ENCODE measurements around the gene CTF1.
"Not testable (repeated sequence)": the region's sequence is repeated elsewhere in the genome, so short reads cannot be mapped to it uniquely, and the experiment has no call there.

The CTF1 gene, protein sequence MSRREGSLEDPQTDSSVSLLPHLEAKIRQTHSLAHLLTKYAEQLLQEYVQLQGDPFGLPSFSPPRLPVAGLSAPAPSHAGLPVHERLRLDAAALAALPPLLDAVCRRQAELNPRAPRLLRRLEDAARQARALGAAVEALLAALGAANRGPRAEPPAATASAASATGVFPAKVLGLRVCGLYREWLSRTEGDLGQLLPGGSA

DNA sequence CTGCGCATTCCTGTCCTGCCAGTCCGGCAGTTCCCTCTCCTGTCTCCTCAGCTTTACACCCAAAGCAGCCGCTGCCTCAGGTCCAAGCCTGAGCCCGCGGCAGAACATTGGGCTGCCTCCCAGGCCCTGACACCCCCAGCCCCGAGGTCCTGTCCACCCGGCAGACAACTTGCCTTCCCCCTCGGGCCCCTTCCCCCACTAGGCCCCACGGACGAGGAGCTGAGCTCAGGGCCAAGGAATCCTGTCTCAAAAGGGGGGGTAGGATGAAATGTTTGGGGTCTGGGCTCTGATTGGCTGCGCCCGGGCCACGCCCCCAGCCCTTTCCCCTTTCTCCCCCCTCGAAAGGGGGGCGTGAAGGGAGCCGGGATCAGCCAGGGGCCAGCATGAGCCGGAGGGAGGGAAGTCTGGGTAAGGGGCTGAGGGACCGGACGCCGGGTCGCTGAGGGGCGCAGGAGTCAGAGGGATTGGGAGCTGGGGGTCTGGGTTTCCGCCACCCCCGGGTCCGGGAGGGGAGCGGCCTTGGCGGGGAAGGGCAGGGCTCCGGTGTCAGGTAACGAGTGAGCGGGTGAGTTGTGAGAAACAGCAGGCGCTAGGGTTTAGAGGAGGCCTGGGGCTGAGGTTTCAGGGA lies at the start of gene CTF1:
Gene CTF1, plus strand, starts transcription at position 354 of the 628 bp plus-strand sequence. Its CDS starts 30 bp downstream, at position 384.
- no peak for DNase-seq

DNA sequence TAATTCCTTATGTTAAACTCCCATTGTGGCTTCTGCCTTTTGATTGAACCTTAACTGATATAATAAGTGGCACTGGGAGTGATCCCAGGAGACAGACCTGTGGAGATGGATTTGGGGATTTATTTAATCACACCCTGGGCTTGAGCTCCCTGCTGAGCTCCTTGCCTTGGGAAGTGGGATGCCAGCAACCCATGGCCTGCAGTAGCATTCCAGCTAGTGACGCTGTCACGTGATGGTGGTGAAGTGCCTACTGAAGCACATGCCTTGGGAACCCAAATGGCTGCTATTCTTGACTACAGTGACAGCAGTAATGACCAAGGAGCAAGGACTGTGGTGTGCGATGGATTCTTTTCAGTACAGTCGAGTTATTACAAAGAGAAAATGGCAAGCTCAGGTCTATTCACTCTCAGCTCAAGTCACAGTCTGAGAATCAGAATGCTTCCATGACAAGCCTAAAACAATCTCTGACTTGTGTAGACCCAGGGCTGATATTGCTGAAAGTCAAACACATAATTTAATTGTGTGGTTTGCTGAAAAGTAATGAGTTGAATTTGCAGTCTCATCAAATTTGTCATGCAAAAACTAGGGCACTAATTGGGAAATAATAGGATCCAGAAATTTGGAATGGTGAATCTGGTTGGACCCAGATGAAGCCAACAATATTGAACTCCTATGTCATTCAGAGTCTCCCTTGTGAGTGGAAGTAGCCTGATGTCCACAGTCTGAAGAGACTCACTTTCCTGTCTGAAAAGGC lies 49.6 kb upstream of the CTF1 start:
- no peak for DNase-seq

DNA sequence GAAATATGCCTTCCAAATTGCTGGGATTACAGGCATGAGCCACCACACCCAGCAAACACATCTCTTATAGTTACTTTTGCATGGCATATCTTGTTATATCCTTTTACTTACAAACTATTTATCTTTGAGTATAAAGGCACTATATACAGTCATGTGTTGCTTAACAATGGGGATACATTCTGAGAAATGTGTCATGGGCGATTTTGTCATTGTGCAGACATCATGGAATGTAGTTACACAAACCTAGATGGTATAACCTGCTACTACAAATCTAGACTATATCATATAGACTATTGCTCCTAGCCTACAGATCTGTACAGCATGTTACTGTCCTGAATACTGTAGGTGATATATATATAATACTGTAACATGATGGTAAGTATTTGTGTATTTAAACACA lies 46.2 kb upstream of the CTF1 start:
- no peak for DNase-seq

DNA sequence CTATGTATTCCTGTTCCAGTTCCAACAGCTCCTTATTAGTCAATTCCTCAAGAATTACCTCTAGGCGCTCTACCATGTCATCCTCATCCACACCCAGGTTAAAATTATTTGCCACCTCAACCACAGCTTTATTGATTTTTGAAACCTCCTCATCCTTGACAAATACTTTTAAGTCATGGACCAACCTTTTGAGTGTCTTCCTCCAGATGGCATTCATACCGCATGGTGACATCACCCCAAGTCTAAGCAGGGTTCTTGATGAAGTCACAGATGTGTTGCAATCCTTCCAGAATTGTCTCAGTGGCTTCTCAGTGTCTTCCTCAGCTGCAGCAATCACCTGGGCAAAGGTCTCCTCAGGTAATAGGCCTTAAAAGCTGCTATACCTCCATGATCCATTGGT lies 42.7 kb upstream of the CTF1 start:
- DNase-seq: no peak

DNA sequence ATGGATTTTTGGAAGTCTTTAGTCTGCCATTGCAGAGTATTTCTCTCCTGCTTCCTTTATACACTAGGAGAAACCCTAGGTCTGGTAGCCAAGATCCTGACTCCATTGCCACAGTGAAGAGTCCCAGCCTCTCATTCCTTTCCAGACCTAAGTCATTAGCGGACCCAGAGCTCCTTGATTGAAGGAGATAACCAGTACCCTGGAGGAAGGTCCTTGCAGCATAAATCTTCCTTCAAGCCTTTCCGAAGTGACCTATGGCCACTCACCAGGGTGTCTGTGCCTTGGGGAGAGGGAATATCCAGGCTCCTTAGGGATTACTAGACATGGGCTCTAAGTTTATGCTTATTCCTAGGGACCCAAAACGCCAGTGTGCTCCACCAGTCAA lies 38.3 kb upstream of the CTF1 start:
- no peak for DNase-seq

DNA sequence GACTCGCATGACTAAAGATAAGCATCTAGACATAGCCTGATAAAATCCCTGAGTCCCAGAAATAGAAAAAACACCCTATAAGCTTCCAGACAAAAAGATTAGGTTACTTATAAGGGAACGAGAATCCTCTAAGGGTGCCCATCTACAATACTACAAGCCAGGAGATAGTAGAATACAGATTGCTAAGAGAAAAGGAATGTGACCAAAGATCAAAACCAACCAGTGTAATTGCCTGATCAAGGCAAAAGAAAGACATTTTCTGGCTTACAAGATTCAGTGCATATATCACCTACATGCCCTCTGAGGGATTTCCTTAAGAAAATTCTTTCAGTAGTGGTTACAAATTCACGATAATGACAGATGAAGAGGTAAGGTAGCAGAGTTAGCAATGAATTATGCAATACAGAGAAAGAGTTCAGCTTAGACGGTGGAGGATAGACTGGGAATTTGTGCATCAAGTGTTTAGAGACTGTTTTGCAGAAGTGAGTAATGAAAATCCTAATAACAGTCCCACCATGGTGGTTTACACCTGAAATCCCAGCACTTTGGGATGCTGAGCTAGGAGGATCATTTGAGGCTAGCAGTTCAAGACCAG lies 37.5 kb upstream of the CTF1 start:
- DNase-seq: no peak

DNA sequence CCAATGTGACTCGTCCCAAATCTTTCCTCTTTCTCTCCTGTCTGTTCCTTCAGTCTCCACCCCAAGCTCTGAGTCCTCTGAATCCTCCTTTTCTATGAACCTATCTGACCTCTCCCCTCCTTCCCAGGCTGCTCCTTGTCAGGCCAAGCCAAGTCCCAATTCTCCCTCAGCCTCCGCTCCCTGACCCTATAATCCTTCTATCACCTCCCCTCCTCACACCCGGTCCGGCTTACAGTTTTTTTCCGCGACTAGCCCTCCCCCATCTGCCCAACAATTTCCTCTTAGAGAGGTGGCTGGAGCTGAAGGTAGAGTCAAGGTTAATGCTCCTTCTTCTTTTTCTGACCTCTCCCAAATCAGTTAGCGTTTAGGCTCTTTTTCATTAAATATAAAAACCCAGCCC lies 35.7 kb upstream of the CTF1 start:
- not testable (repeated sequence) for DNase-seq

DNA sequence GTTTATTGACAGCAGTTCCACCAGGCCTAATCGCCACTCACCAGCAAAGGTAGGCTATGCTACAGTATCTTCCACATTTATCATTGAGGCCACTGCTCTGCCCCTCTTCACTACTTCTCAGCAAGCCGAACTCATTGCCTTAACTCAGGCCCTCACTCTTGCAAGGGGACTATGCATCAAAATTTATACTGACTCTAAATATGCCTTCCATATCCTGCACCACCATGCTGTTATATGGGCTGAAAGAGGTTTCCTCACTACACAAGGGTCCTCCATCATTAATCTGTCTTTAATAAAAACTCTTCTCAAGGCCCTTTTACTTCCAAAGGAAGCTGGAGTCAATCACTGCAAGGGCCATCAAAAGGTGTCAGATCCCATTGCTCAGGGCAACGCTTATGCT lies 33.2 kb upstream of the CTF1 start:
- DNase-seq: not testable (repeated sequence)

DNA sequence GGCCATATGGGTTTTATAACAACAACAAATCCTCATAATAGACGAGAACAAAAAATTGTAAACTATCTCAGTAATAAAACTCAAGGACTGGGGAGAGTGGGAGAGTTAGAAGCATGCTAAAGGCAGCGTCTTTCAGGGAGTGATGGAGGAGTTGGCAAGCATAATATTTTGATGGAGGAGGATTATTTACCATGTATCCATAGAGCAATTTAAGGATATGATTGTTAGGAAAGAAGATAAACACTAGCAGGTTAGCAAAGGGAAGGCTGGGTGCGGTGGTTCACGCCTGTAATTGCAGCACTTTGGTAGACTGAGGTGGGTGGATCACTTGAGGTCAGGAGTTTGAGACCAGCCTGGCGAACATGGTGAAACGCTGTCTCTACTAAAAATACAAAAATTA lies 30.4 kb upstream of the CTF1 start:
- no peak for DNase-seq

DNA sequence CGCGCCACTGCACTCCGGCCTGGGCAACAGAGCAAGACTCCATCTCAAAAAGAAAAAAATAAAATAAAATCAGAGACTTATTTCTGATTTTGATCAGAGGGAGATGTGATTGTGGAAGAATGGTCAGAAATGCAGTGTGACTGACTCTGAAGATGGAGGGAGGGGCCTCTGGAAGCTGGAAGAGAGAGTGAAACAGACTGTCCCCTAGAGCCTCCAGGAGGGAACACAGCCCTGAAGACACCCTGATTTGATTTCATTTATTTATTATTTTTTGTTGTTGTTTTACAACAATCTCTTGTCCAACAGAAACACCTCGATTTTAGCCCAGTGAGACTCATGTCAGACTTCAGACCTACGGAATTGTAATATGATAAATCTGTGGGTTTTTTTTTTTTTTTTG lies 28.7 kb upstream of the CTF1 start:
- no peak for DNase-seq

DNA sequence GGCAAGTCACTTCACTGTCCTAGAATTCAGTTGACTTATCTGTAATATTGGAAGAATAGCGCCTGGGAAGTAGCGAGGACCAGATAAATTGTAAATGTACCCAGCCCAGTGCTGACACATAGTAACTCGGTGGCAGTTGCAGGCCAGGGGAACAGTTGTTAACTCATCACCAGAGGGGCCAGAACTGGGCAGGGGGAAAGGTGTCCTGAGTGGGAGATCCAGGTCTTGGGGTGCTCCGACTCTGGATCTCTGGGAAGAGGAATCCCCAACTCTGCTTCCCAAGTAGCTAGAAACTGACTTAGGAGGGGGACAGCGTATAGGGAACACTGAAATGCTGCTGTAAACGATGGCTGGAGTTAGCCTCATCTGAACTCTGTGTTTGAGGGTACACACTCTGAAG lies 25.5 kb upstream of the CTF1 start:
- DNase-seq: no peak

DNA sequence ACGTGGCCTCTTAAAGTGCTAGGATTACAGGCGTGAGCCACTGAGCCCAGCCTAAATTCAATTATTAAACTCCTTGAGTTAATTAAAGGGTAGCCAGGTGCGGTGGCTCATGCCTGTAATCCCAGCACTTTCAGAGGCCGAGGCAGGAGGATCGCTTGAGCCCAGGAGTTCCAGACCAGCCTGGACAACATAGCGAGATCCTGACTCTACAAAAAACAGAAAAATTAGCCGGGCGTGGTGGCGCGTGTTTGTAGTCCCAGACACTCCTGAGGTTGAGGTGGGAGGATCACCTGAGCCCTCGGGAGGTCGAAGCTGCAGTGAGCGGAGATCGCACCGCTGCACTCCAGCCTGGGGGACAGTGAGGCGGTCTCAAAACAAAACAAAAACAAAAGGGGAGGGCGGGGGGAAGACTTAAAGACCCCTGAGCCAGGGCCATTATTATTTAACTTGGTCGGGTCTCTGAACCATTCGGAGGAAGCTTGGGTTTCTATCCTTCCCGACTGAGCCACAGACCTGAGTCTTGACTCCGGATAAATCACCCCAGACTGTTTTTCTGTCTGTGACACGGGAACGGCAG lies 22.1 kb upstream of the CTF1 start:
- DNase-seq: no peak

DNA sequence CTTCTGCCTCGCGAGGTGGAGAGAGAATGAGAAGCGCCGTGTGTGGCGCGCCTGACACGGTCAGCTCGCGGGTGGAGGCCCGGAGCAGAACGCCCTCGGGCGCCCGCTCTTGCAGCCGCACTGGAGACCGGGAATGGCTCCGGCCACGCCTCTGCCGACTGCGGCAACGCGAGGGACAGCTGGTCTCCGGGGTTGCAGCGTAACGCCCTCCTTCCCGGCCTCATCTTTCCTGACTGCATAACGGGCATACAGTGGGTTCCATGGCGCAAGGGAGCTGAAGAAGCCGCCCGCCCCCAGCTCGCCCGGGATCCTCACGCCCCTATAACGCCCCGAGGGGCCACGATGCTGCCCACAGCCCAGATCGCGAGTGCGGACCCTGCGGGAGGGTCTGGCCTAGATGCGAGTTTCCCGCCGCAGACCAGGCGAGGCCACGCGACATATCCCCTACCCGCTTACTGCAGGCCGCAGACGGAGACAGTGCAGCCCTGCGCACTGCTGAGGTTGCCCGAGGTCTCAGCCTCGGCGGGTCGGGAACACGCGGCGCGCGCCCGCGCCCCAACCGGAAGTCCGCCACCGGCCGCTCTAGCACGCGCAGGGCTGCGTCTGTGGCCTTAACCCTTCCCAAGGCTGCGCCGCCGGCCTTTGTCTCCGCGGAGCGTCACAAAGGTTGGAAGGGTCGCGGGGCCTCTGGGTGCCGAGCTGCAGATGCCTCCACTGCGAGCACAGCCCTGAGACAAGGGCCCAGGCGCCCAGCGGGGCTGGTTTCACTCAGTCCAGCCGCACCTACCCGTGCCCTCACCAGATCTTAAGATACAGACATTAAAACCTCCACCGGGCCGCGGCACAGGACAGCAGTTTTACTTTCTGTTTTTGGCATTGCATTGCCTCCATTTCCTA lies 21.3 kb upstream of the CTF1 start:
- peak; percentile 94 for DNase-seq

DNA sequence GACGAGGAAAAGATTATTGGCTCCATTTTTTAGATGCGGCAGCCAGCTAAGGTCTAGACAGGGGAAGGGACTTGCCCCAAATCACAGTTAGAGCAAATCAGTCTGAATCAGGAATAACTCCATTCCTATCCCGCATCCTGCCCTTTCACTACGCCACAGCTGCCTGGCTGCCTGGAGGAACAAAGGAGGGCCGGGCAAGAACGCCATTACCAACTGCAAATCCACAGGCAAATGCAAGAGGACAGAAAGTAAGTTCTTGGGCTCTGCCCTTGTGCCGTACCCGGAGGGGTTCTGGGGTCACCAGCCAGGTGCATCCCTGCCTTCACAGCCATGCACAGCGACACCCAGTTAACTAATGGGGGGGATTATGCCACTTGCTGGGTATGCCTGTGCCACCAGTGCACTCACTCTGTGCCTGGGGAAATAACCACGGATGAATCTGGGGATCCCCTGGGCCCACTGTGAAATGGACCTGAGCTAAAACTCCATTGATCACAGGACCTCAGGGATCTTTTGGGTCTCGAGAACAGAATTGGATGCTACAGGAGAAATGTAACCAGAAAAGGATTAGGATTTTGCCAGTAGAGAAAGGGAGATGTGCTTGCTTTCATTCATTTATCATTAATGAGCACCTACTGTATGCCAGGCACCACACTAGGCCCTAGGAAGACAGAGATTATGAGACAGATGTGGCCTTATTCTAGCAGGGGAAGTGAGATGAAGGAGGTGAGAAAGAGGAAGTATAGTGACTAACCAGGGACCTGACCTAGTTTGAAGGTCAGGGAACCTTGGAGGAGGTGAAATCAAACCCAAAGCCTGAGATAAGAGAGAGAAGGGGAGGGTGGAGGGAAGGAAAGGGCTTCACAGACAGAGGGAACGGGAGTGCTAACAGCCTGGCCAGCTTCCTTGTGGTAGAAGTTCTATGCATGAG lies 20.3 kb upstream of the CTF1 start:
- peak; percentile 70 for DNase-seq

DNA sequence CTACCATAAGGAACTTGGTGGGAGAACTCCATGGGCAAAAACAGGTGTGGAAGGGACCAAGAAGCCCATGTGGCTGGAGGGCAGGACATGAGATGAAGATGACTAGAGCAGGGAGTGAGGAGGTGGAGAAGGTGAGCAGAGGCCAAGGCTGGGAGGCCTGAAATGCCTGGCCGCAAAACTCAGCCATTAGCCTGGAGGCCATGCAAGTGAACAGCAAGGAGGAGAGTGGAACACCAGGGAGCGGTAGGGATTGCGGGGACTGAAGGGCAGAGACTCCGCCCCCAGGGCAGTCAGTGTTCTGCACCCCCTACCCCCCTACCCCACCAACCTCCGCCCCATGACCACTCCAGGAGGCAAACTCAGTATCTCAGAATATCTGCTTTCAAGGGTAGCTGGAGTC lies 19.5 kb upstream of the CTF1 start:
- DNase-seq: no peak

DNA sequence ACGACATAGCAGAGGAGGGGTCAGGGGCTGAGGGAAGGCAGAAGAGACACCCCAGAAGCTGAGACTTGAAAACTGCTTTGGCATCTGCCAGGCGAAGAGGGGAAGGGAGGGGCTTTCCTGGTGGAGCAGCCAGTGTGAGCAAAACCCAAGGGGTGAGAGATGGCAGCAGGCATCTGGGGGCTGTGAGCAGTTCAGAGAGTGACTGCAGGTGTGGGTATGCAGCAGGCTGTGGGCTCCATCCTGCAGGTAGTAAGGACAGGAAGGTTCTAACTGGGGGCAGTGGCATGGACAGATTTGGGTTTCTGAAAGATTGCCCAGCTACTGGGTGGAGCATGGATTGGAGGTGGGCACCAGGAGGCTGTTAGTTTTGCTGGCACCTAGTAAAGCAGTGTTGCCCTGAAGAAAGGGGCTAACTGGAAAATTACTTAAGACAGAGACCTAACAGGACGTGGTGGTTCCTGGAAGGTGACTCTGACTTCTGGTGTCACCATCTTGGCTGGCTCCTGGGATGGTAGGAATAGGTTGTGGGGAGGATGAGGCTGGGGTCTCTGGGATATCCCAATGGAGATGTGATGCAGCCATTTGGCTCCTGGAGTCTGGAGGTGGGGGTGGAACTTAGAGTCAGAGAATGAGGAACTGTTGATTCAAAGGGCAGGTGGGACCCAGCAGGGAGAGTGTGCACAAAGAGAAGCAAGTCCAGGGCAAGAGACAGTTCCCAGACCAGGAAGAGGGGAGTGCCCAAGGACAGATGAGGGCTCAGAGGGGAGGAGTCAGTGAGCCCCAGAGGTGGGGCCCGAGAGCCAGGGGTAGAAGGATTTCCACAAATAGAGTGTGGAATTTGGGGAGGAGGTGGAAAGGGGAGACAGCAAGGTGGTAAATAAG lies 13.7 kb upstream of the CTF1 start:
- no peak for DNase-seq

DNA sequence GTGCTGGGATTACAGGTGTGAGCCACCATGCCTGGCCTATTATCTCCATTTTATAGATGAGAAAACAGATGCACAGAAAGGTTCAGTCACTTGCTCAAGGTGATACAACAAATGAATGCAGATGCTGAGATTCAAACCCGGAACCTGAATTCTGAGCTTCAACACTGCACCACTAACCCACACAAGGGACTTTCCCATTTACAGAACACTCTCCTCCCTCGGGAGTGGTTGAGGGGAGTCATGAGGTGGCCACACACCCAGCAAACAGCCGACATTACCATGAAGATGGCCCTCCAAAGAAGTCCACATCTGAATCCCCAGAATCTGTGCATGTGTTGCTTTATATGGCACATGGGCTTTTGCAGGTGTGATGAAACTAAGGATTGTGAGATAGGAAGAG lies 11.7 kb upstream of the CTF1 start:
- DNase-seq: no peak

DNA sequence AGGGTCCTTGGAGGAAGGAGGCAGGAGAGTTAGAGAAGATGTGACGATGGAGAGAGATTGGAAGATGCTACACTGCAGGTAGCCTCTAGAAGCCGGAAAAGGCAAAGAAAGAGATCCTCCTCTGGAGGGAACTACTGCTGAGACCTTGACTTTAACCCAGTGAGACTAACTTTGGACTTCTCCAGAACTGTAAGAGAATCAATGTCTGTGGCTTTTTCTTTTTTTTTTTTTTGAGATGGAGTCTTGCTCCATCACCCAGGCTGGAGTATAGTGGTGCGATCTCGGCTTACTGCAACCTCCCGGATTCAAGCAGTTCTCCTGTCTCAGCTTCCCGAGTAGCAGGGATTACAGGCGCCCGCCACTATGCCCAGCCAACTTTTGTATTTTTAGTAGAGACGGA lies 11.2 kb upstream of the CTF1 start:
- no peak for DNase-seq

DNA sequence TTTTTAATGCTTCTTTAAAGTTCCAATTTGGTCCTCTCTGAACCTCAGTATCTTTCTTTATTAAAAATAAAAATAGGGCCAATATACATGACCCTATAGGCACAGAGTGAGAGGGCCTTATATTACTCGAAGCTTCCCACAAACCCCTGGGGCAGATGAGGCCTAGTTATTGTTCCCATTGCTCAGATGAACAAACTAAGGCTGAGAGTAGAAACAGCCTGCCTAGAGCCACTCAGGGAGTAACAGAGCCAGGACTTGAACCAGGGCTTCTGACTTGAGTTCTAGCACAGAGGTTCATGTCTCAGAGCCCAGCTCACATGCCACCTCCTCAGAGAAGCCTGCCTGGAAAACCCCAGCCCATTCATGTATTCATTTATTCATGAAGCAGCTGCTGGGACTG lies 10.3 kb upstream of the CTF1 start:
- DNase-seq: no peak

DNA sequence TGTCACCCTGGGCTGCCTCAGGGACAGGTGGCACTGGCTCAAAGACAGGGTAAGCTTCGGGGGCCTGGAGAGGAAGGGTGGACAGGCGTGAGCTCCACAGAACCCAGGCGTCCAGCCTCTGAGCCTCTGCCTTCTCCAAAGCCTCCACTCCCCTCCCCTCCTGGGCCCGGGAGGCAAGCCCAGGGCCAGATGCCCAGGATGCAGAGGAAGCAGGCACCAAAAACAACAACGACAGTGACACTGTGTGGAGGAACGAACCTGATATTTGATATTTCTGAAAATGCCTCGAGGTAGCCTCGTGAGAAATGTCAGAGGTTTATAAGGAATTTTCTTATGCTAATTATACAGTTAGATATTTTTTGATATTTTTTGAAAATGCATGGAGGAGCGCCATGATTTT lies 8.5 kb upstream of the CTF1 start:
- DNase-seq: no peak
